Stimulated activated CD4-positive, alpha-beta T cell treated with anti-CD3 and anti-CD28 coated beads, Interleukin-15, amount 100 ng/mL, for 48 hours (primary cell): ENCODE results near the gene LIMS1.
"Not testable (repeated sequence)": the region's sequence is repeated elsewhere in the genome, so short reads cannot be mapped to it uniquely, and the experiment has no call there.

Experiments used
- DNase-seq, 2 donors: peaks; one replicate each; pipeline ENCODE4 v3.0.0-alpha.2; 2020; ENCODE audit warnings: low read depth in 2 of 2

LIMS1 gene

GRCh38 chr2:108552566-108552965 is 18.3 kb downstream of the LIMS1 start:
- no peak for DNase-seq

- DNase-seq = no peak
These were observed 19.1 kb downstream of the LIMS1 start for GRCh38 chr2:108553209-108553919.

- DNase-seq = no peak
These were observed 20.3 kb downstream of the LIMS1 start for GRCh38 chr2:108554528-108554927.

DNA sequence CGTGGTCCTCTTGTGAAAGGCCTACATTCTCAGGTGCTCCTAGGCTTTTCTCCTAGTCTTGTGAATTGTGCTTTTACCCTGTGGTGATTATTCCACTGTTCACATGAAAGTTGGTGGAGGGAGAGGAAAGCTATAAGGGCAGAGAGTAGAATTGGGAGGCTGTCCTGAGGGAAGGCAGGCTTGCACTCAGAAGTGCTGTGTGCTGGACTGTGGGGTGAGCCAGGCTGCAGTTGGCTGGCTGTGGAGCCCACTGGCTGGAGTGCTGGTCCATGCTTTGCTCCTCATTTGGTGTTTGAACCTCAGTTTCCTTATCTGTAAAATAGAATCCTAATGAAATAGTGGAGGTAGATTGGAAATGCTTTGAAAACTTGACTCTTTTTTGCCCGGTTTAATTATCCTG is 21.3 kb downstream of the LIMS1 start:
- DNase-seq = no peak

DNA sequence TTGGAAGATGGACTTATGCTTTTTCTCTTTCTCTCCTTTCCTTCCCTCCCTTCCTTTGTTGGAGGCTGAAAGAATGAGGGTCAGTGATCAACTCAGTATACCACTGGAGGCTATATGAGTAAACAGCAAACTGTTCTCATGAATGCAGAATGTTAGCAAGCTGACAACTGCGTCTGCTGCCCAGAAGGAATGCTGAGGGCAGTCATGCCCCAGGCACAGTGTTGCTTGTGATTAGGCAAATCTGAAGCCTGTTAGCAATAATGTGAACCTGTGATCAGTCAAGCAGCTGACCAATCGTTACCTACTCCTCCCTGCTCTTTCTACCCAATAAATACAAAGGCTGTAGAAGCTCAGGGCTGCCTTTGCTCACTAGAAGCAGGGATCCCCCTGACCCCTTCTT is 22.3 kb downstream of the LIMS1 start:
- not testable (repeated sequence) for DNase-seq

DNA sequence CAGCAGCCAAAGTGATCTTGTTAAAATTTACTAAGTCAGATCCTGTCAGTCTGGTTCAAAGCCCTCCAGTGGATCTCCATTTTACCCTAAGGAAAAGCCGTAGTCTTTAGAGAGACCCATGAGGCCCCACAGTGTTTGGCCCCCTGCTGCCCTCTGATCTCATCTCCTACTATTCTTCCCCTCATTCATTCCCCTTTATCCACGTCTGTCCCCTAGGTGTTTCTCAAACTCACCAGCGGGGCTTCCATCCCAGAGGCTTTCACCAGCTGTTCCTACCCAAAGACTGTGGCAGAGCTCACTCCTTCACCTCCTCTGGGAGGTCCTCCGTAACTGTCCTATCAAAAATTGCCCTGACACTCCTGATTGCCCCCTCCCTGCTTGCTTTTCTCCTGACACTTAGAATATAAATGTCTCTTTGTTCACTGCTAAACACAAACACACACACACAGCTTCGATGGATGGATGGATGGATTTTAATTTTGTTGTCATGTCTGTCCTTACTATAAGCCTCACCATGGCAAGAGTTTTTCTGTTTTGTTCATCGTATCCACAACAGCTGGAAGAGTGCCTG is 26.1 kb downstream of the LIMS1 start:
- no peak for DNase-seq

- DNase-seq = no peak
These were observed 26.7 kb downstream of the LIMS1 start for GRCh38 chr2:108560895-108561530.

DNA sequence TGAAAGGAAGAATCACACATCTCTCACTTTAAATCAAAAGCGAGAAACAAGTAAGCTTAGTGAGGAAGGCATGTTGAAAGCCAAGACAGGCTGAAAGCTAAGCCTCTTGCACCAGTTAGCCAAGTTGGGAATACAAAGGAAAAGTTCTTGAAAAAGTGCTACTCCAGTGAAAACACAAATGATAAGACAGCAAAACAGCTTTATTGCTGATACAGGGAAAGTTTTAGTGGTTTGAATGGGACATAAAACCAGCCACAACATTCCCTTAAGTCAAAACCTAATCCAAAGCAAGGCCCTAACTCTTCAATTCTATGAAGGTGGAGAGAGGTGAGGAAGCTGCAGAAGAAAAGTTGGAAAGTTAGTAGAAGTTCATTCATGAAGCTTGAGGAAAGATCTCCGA is 28.0 kb downstream of the LIMS1 start:
- DNase-seq = no peak

DNA sequence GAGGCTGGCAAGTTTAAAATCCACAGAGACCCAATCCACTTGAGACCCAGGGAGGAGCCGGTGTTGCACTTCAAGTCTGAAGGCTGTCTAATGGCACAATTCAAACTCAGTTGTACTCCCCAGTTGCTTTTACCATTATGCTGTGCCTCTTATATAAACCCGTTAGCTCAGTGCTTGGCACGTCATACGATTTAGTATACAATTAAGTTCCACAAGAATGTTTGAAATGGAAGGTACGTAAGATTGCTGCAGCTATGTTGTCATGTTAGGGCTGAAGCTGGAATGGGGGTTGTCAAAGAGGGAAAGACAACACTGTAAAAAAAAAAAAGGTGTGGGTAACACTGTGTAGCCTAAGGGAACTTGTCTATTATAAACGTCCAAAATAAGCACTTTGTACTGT is 30.2 kb downstream of the LIMS1 start:
- DNase-seq = no peak

GRCh38 chr2:108565778-108566375 is 31.6 kb downstream of the LIMS1 start:
- no peak for DNase-seq

GRCh38 chr2:108570416-108570815 is 36.1 kb downstream of the LIMS1 start:
- no peak for DNase-seq

DNA sequence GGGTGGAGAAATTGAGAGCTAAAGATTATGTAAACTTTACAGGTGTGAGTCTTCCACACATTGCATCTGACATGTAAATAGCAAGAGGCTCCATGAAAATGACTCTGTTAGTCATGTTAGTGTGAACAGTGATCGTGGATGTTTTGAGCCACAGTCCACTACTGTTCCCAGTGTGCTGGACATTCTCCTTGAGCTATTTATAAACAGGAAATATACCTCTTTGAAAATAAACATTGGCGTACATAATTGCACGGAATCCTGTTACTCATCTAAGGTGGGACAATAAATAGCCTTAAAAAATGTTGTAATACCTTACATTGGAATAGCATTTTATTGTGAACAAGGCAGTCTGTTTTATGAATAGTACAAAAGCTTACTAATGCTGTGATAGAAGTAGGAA is 37.0 kb downstream of the LIMS1 start:
- DNase-seq = no peak

DNA sequence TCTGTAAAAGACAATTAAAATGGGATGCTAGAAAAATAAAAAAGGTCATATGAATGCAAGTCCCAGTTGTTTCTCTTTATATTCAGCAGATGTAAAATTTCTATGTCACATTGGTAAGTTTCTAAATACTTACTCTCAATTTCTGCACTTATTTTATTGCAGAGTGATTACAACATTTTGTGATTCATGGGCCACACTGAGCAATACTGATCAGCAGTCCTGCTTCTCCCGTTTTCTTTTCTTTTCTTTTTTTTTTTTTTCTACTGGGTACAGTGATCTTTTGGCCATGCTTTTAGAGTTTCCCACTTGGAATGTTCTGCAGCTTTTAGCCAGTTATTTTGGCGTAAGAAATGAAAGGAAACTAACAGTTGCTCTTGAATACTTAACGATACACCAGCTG is 38.8 kb downstream of the LIMS1 start:
- no peak for DNase-seq

DNA sequence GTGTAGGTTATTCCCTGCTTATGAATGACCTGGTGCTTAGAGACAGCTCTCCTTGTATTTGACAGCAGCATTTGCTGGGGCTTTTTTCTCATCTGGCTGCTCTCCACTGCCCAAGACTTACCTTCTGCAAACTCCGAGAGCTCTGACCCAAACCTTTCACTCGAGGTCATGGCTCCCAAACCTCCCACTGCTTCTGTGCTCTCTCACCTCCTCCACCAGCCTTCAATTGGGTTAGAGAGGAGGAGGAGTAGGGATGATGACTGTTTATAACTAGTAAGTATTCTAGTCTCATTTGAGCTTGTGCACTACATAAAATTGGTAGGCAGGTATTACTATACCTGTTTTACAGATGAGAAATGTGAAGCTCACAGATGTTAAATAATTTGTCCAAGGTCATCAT is 40.1 kb downstream of the LIMS1 start:
- DNase-seq = no peak

- no peak for DNase-seq
These were observed 41.1 kb downstream of the LIMS1 start for GRCh38 chr2:108575132-108575966.

DNA sequence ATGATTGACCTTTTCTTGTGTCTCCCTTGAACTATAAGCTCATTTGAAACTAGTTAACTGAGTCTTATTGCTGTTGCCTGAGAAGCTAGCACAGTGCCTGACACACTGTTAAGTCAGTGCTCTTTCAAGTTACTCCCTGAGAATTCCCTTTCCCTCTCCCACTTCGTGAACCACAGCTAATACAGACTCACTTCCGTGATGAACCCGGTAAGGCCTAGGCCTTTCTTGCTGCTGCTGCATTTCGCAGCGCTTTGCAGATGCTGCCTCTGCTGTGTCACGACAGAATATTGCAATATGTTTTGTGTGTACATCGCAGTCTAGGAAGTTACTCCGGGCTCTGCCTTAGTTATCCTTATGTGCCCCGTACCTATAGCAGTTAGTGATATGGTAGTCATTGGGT is 42.8 kb downstream of the LIMS1 start:
- no peak for DNase-seq

DNA sequence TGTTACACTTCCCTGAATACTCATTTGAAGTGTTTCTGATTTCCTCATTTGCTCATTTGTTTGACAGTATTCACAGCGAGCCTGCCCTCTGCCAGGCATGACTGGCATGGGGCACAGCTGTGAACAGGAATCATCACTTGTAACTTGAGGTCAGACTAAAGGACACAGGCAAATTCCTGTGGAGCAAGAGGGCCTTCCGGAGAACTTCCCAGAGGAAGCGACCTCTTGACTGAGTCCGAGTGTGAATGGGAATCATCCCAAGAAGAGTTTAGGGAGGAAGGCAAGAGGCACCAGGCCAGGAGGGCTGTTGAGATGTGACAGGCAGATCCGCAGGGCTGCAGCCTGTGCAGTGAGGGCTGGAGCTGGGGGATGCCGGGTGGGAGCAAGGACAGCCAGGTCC is 45.4 kb downstream of the LIMS1 start:
- no peak for DNase-seq

DNA sequence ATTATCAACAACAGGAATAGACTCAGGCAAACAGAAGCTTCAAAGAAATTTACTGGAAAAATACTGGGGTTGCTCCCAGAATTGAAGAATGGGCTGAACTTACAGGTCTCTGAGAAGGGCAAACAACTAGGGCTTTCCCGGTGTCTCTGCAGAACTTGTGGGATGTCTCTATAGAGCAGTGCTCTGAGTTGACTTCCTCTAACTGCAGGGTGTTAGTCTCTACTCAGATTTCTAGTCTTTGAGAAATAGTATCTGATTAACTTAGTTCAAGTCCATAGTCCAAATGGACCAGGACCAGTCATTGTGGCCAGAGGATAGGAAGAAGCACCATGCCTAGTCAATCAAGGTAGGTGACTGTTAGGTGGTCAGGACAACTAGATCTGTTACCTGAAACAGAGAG is 45.8 kb downstream of the LIMS1 start:
- no peak for DNase-seq

GRCh38 chr2:108583903-108584520 is 49.7 kb downstream of the LIMS1 start:
- peak in 1 of 2 donors; percentile 40 for DNase-seq

DNA sequence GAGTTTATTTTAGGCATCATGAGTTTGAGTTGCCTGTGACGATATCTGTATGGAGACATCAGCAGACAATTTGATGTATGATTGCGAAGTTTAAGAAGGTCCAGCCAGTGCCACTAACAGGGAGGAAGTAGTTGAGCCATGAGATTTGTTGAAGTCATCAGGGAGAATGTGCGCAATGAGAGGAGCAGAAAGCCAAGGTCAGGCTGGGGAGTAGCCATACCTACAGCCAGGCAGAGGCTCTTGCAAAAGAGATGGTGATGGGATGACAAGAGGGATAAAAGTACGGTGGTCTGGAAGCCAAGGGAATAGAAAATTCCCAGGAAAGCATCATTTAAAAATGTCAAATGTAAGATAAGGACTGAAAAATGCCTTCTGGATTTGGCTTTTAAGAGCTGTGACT is 51.2 kb downstream of the LIMS1 start:
- no peak for DNase-seq

DNA sequence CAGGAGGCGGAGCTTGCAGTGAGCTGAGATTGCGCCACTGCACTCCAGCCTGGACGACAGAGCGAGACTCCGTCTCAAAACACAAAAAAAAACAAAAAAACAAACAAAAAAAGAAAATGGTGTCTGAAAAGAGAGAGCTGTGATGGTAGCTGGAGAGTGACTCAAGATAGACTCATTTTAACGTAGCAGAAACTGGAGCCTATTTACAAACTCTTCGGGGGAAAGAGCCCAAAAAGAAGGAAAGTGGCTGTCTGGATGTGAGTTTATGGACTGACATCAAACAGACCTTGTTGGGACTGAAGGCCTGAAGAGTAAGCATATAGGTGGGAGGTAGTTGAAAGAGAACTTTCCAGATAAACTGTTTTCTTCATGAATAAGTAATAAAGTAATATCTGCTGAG is 51.8 kb downstream of the LIMS1 start:
- no peak for DNase-seq

- DNase-seq = no peak
These were observed 52.4 kb downstream of the LIMS1 start for GRCh38 chr2:108586631-108587030.
